Effector CD4-positive, alpha-beta T cell (primary cell): ENCODE measurements around the gene MAMDC4.
"Not testable (repeated sequence)": the region's sequence is repeated elsewhere in the genome, so short reads cannot be mapped to it uniquely, and the experiment has no call there.

ENCODE experiments used
- DNase-seq: peaks from one replicate; pipeline ENCODE4 v3.0.0-alpha.2; 2020

MAMDC4 gene

DNA sequence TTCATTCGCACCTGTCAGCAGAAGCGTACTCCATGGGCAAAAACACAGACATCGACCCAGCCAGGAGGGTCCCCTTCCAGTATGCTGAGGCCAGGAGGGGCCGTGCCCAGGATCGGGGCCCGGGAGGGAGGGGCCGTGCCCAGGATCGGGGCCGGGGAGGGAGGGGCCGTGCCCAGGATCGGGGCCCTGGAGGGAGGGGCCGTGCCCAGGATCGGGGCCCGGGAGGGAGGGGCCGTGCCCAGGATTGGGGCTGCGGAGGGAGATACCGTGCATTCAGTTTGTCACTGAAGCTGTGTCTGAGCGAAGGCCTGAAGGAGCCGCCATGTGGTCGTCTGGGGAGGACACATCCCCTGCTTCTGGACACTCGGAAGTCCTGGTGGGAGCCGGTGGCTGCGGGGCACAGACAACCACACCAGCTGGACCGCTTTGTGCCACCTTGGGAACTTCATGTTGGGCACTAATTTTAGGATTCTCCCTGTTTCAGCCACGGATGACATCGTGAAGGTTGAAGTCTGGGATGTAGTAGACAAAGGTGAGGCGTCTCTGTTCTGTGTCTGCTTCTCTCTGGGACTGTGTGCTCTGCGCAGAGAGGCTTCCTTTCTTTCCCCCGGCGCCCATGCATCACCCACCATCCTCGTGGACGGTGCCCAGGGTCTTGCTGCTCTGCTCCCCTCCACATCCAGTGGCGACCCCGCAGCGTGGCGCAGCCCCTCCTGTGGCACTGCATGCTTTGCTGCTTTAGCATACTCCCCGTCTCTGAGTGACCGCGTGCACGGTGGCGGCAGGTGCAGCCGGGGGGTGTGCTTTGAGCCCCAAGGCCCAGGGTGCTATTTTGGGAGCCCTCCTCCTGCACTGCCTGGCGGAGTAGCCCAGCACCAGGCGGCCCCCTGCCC lies 26.6 kb upstream of the MAMDC4 start:
- DNase-seq: no peak

DNA sequence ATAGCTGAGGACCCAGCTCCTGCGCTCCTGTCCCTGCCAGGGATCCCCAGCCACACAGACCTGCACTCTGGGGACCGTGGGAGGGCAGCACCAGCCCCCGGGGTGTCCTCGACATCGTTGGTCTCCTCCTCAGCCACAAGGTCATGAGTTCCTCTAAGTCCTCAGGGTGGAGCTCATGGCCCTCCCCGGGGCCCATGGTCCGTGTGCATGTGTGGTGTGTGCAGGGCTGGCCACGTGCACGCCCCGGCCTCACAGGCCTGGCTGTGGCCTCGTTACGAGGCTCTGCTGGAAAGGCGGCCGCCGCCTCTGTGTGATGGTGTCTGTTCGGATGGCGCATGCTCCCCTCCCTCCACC lies 26.0 kb upstream of the MAMDC4 start:
- no peak for DNase-seq

DNA sequence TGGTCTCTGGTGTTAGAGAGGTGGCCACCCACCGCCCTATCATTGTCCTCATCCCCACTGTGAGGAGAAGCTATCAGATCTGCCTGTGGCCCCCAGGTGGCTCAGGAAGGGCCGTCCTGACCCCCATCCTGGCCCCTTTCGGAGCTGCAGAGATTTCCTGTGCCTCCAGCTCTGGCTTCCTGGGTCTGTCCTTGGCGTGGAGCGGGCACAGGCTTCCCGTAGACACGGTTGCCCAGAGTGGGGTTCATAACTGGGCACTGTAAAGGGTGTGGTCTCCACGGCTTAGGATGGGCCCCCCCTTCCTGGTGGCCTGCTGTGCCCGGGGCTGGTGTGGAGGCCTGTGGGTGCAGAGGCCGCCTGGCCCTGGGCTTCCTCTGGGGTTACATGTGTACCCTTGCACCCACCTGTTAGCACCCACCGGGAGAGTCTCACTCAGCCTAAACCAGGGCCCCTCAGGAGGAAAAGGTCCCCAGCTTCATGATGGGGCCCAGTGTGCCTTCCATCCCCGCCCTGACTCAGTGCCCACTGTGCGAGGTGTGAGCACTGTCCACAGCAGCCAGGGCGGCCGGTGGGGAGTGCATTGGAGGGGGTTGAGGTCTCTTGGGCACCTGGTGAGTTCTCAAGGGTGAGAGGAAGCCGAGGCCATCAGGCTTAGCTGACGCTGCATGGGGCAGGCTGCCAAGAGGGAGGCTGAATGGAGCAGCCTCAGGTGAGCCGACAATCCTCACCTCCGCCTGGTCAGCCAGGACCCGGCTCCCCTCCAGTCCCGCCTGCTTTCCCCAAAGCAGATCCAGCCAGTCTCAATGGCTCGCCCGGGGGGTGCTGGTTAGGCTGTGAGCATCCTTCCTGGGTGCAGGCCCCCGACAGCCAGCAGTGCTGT lies 25.2 kb upstream of the MAMDC4 start:
- no peak for DNase-seq

DNA sequence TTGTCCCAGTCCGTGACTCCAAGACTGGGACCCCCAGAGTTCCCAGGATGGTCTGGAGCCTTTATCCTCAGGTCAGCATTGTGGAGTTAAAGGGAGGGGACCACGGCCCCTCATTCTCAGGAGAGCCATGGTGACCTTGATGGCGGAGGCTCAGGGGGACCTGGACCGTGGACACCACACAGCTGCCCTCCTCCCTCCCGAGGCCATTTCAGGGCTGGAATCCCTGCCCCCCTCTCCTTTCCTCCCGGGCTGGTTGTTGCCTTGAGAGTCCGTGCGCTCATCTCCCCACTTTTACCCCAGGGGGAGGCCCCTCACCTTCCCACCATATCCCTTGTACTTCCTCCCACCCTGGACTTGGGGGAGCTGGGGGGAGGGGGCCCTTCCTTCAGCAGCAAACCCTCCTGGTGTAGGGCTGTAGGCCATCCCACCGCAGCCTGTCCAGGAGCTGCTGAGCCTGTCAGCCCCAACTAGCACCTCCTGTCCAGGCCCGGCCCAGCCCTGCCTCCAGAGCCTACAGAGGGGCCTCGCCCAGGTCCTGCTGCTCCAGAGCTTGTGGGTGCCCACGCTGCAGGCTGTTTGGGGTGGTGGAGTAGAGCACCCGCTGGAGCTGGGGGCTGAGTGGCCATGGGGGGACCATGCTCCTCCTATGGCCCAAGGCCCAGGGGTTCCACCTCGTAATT lies 24.2 kb upstream of the MAMDC4 start:
- DNase-seq: no peak

- no peak for DNase-seq
Measured at GRCh38 chr9:136828474-136829140, 23.5 kb upstream of the MAMDC4 start.

DNA sequence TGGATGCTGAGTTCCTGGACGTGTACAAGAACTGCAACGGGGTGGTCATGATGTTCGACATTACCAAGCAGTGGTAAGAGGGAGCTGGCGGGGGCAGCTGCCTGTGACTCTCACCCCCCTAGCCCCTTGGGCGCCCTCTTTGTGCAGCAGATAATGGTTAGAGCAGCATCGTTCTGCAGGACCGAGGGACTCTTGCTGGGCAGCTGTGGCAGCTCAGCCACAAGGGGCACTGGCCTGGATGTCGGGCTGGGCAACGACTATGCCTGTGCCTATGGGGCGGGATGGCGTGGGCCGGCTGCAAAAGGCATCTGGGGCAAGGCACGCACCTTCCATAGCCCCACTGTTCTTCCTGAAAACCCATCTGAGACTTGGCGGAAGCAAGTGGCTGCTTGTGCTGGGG lies 22.7 kb upstream of the MAMDC4 start:
- DNase-seq: no peak

- DNase-seq: no peak
Measured at GRCh38 chr9:136829981-136830885, 21.9 kb upstream of the MAMDC4 start.

GRCh38 chr9:136831002-136831719 lies 21.0 kb upstream of the MAMDC4 start:
- DNase-seq: no peak

DNA sequence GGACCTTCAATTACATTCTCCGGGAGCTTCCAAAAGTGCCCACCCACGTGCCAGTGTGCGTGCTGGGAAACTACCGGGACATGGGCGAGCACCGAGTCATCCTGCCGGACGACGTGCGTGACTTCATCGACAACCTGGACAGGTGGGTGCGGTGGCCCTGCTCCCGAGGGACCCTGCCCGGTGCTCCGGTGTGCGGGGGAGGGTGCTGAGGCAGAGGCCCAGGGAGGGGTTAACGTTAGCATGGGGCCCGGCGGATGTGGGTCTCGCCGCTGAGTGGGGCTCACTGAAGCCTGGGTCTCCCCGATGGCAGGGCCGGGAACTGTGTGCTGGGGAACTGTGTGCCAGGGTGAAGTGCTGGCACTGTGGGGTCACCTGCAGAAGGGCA lies 20.4 kb upstream of the MAMDC4 start:
- no peak for DNase-seq

- no peak for DNase-seq
Measured at GRCh38 chr9:136832581-136832980, 19.6 kb upstream of the MAMDC4 start.

DNA sequence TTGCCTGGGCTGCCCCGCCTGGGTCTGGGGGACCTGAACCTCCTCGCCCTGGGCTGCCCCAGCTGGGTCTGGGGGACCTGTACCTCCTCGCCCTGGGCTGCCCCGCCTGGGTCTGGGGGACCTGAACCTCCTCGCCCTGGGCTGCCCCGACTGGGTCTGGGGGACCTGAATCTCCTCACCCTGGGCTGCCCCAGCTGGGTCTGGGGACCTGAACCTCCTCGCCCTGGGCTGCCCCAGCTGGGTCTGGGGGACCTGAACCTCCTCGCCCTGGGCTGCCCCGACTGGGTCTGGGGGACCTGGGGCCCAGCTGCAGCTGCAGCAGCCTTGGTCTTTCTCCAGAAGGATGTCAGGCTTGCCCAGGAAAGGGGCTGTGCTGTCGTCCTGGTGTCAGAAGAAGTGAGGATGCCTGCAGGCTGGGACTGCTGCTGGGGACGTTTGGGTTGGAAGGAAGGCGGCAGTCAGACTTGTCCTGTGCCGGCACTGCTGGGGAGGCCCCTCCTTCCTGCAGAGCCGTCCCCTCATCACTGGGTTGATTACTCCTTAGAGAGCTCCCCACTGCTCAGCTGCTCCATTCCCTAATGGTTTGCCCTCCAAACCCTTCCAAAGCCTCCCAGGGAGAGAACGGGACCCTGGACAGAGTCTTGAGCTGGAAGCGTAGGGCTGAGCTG lies 18.6 kb upstream of the MAMDC4 start:
- DNase-seq: not testable (repeated sequence)

DNA sequence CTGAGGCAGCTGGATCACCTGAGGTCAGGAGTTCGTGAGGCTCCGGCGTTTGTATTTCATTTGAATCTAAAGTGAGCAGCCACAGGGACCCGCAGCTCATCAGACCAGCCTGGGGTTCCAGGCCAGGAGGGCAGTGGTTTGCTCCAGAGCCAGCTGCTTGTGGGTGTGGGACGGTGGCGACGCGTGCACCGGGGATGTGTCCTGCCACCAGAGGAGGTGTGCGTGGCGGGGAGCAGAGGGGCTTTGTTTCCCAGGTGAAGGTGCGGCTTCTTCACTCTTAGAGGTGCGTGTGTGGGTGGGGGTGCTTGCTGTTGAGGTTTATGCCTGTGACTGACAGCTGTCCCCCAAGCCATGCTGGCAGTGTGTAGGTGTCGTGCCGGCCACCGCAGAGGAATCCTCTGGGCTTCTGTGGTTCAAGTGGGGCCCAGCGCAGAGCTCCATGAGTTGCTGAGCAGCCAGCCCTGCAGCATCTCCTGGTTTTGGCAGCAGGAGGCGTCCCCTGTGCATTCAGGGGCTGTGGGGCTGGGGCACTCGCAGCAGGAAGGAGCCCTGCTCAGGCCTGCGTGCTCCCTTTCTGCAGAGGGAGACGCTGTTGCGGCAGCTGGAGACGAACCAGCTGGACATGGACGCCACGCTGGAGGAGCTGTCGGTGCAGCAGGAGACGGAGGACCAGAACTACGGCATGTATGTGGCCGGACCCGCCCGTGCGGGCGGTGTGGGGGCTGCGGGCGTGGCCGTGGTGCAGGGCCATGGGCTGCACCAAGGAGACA lies 16.8 kb upstream of the MAMDC4 start:
- no peak for DNase-seq

GRCh38 chr9:136835932-136836904 lies 15.9 kb upstream of the MAMDC4 start:
- DNase-seq: no peak

GRCh38 chr9:136837146-136837855 lies 14.8 kb upstream of the MAMDC4 start:
- no peak for DNase-seq

- DNase-seq: not testable (repeated sequence)
Measured at GRCh38 chr9:136837856-136838277, 14.3 kb upstream of the MAMDC4 start.

GRCh38 chr9:136838314-136839228 lies 13.6 kb upstream of the MAMDC4 start:
- no peak for DNase-seq
